GM19238 (cell line): ENCODE data around the gene SPATA2L.
"Not testable (repeated sequence)": the region's sequence is repeated elsewhere in the genome, so short reads cannot be mapped to it uniquely, and the experiment has no call there.

Source experiments
- DNase-seq: peaks from one replicate; pipeline ENCODE4 v3.0.0; 2011; ENCODE audit warnings: low spot score; ENCODE audit not compliant: insufficient read length

SPATA2L gene

GRCh38 chr16:89707695-89708094 lies 6.2 kb upstream of the SPATA2L start:
- no peak for DNase-seq

GRCh38 chr16:89706518-89707260 lies 5.2 kb upstream of the SPATA2L start:
- no peak for DNase-seq

GRCh38 chr16:89705006-89705405 lies 3.5 kb upstream of the SPATA2L start:
- DNase-seq = no peak

GRCh38 chr16:89704281-89704680 lies 2.8 kb upstream of the SPATA2L start:
- no peak for DNase-seq

GRCh38 chr16:89700649-89701424 lies 668 bp downstream of the SPATA2L start:
- no peak for DNase-seq

- peak; percentile 99 for DNase-seq
These were observed 1.3 kb downstream of the SPATA2L start for GRCh38 chr16:89700100-89700648.

- DNase-seq = not testable (repeated sequence)
These were observed 1.8 kb downstream of the SPATA2L start for GRCh38 chr16:89699629-89700099.

- not testable (repeated sequence) for DNase-seq
These were observed 2.8 kb downstream of the SPATA2L start for GRCh38 chr16:89698717-89699116.

GRCh38 chr16:89697616-89698331 lies 3.7 kb downstream of the SPATA2L start:
- DNase-seq = no peak

GRCh38 chr16:89697161-89697615 lies 4.3 kb downstream of the SPATA2L start:
- DNase-seq = no peak

- peak; percentile 57 for DNase-seq
These were observed 4.8 kb downstream of the SPATA2L start for GRCh38 chr16:89696670-89697128.

- DNase-seq = no peak
These were observed 5.4 kb downstream of the SPATA2L start for GRCh38 chr16:89695875-89696669.

GRCh38 chr16:89695086-89695874 lies 6.2 kb downstream of the SPATA2L start:
- no peak for DNase-seq

- not testable (repeated sequence) for DNase-seq
These were observed 6.8 kb downstream of the SPATA2L start for GRCh38 chr16:89694784-89695085.

GRCh38 chr16:89693931-89694783 lies 7.3 kb downstream of the SPATA2L start:
- DNase-seq = no peak

GRCh38 chr16:89693289-89693731 lies 8.2 kb downstream of the SPATA2L start:
- DNase-seq = no peak

GRCh38 chr16:89691986-89692569 lies 9.4 kb downstream of the SPATA2L start:
- no peak for DNase-seq

GRCh38 chr16:89691231-89691985 lies 10.1 kb downstream of the SPATA2L start:
- DNase-seq = no peak
